OCI-M1 (cell line): ENCODE data around the gene KRT81.
"Not testable (repeated sequence)": the region's sequence is repeated elsewhere in the genome, so short reads cannot be mapped to it uniquely, and the experiment has no call there.

ENCODE experiments used
- DNase-seq: peaks from one replicate; lab custom pipeline; 2025; lab: John Stamatoyannopoulos, UW

KRT81 gene

GRCh38 chr12:52317468-52318052 lies 26.2 kb upstream of the KRT81 start:
- no peak for DNase-seq

- DNase-seq = no peak
These were observed 25.4 kb upstream of the KRT81 start for GRCh38 chr12:52316701-52317100.

DNA sequence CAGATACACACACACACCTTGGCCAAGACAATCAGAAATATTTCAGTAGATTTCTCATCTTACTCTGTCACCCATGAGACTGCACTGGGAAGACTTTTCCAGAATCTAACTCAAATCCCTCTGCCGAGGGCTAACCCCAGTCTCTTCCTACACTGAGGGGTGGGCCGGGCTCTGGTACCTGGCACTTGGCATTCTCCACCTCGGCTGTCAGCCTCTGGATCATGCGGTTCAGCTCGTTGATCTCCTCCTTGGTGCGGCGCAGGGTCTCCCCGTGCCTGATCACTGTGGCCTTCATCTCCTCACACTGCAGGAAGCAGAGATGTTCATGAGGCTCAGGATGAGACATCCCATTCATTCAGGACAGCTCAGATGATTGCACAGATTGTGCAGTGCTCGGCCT lies 25.0 kb upstream of the KRT81 start:
- no peak for DNase-seq

DNA sequence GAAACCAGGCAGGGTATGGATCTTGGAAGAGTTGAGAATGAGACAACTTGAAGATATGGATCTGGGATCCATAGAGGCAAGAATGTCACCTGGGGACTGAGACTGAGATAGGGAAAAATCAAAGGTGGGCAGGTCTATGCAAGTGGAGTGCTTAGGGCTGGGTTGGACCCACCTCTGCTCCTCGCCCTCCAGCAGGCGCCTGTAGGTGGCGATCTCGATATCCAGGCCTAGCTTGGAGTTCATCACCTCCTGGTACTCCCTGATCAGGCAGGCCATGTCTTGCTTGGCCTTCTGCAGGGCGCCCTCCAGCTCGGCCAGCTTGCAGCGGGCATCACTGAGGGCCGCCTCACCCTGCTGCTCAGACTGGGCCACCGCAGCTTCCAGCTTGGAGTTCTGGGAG lies 24.4 kb upstream of the KRT81 start:
- DNase-seq = peak; percentile 42

GRCh38 chr12:52314511-52314910 lies 23.2 kb upstream of the KRT81 start:
- DNase-seq = no peak

GRCh38 chr12:52313926-52314325 lies 22.6 kb upstream of the KRT81 start:
- DNase-seq = no peak

GRCh38 chr12:52313461-52313860 lies 22.1 kb upstream of the KRT81 start:
- DNase-seq = no peak

GRCh38 chr12:52312086-52312485 lies 20.8 kb upstream of the KRT81 start:
- DNase-seq = no peak

DNA sequence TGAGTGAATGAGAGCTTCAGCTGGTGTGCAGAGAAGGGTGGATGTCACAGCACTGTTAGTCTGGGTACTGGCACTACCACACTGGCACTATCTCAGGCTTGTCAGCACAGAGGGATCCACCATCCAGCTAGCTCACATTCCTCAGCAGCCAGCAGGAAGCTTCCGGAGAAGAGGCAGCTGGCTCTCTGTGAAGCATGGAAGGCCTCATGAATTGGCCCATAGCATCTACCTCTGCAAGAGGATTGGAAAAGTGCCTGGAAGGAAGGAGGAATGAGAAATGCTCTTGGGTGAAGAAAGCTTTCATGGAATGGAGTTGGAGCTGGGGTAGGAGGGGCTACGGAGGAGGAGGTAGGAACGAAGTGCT lies 19.9 kb upstream of the KRT81 start:
- DNase-seq = no peak

GRCh38 chr12:52310622-52311284 lies 19.4 kb upstream of the KRT81 start:
- no peak for DNase-seq

DNA sequence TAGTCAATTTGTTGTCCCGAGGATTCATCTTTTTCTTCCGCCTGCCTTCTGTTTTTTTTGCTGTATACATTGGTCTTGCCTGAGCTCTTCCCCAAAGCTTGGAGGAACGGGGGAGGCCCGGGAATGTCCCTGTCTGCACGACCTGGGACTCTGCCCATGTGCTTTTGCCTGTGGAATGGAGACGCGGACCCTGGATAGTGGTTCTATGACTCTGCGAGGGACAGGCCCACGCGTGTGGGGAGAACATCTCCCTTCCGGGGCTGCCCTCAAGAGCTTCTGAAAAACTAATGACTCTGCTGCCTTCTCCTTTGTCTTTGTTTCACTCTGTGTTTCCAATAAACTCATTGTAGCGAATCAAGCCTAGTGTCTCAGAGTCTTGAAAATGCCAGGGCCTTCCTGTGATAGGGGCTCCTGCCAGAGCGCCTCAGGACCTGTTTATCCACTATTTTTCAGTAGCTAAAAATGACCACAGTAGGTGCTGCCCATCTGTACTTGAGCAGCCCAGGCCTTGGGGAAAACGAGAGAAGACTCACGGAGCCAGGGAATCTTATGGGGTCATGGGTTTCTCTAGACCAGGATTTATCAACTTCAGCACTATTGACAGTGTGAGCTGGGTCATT lies 17.6 kb upstream of the KRT81 start:
- no peak for DNase-seq

- DNase-seq = no peak
These were observed 16.8 kb upstream of the KRT81 start for GRCh38 chr12:52307836-52308805.

- DNase-seq = no peak
These were observed 15.4 kb upstream of the KRT81 start for GRCh38 chr12:52306731-52307130.

DNA sequence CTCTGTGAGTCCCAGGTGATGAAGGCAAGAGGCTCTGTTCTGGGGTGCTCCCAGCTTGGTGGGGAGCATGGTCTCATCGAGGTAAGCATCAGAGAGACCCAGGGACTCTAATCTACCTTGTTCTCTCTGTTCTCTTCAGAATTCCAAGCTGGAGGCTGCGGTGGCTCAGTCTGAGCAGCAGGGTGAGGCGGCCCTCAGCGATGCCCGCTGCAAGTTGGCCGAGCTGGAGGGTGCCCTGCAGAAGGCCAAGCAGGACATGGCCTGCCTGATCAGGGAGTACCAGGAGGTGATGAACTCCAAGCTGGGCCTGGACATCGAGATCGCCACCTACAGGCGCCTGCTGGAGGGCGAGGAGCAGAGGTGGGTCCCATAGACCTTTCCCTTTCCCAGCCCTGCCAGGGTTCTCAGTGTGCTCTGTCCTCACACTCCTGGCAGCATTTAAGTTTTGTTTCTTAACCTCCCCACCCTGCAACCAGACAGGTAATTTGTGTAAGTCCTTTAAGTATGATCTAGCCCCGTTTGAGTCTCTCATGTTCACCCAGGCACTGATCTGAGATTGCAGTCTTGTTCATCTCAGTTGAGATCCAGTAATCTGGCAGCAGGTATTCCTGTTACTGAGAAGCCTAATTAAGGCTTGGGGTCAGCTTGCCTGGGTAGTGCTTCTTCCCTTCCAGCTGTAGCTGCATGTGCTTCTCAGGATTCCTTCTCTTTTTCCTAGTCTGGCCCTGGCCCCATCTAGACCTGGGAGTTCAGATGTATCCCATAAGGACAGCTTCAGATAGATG lies 14.8 kb upstream of the KRT81 start:
- DNase-seq = no peak

- not testable (repeated sequence) for DNase-seq
These were observed 13.6 kb upstream of the KRT81 start for GRCh38 chr12:52304941-52305411.

DNA sequence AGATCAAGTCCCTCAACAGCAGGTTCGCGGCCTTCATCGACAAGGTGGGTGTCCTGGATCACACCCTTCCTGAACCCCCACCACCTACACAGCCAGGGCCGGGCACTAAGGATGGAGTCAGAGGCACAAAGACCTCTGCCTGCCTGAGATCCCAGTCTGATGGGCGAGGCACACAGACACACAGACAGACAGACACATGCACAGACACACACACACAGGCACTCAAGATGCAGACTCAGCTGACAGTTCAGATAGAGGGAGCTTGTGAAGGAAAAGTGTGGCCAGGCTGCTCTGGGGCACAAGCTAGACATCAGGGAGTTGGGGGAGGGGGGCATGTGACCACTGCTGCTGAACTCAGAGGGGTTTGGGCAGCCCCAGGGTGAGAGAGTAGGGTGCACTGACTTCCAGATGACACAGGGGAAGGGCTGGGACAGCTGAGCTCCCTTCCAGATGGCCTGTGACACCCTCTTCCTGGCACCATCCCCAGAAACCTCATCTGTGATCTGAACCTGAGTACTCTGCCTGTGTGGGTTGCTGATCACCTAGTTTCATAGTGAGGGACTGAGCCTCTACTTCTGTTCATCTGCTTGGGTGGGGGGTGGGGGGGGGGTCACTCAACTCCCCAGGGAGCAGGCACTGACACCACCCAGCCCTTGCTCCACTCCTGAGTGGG lies 11.0 kb upstream of the KRT81 start:
- not testable (repeated sequence) for DNase-seq

GRCh38 chr12:52301721-52302120 lies 10.4 kb upstream of the KRT81 start:
- not testable (repeated sequence) for DNase-seq

DNA sequence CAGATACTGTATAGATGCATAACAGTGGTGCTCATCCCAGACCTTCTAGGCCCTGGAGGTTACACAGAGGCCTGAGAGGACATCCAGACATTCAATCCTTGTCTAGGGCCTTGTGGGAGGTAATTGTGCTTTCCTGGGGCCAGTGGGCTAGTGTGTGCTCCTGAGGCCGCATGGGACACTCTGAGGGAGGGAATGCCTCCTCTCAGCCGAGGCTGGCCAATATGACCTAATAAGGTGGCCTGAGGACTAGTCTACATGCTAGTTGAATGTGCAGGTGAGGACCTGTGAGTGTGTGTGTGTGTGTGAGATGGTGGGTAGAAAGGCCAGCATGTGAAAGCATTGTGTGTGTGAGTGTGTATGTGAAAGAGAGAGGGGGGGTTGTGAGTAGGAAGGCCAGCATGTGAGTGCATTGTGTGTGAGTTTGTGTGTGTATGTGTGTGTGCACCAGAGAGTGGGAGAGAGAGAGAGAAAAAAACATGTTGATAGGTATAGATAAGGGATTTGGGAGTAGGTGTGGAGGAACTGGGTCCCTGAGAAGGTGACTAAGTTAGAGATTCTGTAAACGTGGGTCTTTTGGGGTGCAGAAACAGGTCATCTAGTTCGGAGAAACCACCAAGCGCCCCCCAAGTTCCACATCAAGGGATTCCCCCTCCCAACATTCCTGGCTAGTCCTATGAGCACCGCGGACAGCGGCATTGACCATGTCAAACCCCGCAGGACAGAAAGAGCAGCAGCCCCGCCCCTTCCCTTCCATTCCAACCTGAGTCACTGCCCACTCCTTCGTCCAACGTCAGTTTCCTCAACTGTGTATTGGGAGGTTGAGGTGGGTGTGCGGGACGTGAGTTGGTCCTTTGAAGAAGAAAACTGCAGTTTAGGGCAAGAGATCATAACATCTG lies 9.7 kb upstream of the KRT81 start:
- no peak for DNase-seq

DNA sequence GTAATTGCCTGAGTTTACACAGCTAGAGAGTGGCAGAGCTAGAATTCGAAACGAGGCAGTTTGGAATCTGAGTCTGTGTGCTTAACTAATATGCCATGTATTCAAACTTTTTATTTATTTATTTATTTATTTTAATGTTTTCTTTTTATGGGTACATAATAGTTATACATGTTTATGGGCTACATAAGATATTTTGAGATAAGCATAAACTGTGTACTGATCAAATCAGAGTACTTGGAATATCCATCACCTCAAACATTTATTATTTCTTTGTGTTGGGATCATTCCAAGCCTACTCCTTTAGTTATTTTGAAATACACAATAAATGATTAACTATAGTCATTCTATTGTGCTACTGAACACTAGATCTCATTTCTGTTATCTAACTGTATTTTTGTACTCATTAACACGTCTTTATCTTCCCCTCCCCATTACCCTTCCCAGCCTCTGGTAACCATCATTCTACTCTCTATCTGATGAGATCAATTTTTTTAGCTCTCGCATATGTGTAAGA lies 7.4 kb upstream of the KRT81 start:
- DNase-seq = no peak
